Glomerular visceral epithelial cell (primary cell): ENCODE measurements around the gene ADAMTS15.

Experiments
- DNase-seq: peaks from one replicate; pipeline ENCODE4 v3.0.0-alpha.2; 2016; ENCODE audit errors: extremely low spot score

ADAMTS15 gene

DNA sequence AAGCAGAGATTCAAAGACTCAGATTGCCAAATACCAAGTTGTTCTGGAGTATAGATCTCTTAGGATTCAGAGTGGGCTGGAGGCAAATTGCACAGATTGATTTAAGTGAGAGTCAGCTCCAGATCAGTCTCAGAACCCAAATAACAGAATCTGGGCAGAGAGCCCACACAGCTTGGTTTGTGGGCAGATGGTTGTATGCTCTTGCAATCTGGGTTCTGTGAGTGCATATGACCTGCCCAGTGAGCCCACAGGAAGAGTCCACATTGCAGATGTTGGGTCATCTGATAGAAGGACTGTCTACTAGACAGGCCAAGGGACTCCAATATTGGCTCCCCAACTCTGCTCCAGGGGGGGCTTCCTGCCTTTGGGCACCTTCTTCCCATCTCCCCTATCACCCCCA is 65.9 kb downstream of the ADAMTS15 start:
- DNase-seq: peak; percentile 9

DNA sequence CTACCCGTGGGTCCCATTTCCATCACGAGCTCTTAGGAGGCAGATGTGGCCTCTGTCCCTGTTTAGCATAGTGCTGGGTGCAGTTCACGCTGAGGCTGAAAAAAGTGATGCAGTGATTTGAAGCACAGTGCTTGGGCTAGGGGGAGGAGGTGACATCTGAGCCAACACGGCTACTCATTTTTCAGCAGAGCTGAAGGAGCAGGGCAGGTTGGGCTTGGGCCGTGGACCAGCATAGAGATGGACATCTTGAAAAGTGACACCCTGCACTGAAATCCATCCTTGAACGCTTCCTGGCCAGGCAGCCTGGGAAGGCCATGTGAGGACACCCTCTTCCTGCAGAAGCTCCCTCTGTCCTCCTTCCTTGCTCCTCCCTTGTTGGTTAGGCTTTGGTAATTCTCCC is 66.4 kb downstream of the ADAMTS15 start:
- no peak for DNase-seq

DNA sequence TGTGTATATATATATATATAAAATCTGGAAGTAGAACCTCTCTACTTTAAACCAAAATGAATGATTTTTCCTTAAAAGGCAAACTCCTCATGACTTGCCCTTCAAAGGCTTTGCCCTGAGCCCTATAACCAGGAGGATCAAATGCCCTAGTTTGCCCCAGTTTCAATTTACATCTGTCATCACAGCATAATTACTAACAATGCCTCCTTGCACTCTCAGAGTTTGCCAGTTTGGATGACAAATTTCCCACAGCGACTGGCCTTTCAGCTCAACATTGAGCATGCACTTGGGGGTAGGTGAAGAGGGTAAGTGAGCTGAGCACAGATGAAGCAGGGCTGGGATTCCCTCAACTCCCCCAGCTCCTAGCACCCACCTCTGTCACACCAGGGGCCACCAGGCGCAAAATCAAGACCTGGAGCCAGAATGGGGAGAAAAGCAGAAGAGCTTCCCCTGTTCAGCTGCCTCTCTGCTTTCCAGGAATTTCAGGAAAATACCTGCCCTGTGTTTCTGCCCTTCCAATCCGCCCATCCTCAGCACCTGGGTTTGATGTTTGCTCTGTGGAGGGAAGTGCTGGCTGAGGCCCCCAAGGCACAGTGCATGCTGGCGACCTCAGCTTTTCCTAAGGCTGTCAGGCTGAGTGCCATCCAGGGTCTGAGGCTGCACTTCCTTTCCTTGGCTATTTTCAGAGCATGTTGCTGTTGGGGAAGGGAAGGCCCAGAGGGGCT is 67.5 kb downstream of the ADAMTS15 start:
- no peak for DNase-seq

DNA sequence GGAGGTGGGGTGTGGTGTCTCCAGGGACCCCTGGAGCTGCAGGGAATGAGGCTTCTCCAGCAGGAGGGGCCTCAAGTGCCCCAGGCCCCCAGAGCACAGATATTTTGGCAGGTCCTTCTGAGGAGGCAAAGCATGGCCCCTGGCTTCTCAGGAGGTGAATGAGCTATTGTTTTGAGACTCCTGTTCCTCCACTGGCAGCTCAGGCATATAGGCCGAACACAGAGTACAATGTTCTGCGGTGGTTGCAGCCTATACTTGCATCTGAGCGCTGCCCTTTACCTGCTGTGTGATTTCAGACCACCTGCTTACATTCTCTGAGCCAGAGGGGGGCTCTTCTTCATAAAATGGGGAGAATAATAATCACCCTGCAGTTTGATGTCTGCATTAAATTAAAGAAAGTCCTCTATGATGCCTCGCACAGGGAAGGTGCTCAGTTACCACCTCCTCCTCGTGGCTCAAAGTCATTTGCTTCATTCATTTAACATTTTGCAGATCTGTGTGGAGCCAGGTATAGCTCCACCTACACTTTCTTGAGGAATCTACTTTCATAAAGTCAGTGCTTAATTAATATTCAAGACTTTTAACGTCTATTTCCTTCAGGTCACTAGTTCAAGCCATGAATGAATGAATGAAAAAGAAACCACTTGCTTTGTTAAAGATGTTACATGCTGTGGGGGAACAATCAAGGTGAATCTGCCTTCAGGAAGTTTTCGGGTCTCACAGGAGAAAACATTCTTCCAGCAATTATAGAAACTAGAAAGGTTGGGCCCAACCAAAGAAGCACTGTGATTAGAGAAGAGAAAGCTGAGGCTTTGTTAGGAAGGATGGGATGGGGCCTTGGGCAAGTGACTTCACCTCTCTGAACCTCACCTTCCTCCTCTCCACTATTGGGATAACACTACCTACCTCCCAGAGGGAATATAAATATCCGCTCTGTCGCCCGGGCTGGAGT is 68.4 kb downstream of the ADAMTS15 start:
- no peak for DNase-seq

DNA sequence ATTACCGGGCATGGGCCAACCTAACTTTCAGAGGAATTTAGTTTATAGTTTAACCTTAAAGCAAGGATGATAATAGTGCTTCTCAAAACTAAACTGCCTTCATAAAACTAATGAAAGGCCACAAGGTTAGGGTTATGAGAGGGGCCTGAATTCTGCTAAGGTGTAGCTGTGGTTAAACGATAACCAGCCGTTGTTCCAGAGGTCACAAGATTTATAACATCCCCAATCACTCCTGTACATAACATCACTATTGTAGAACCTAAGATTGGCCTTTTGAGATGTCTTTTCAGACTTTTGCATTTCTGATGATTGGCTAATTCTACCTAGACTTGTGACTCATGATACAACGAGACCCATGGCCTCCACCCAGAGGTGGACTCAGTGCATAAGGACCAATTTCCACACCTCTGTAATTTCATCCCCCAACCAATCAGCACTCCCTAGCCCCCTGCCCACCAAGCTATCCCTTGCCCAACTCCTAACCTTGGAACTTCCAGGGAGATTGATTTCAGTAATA is 69.8 kb downstream of the ADAMTS15 start:
- no peak for DNase-seq

DNA sequence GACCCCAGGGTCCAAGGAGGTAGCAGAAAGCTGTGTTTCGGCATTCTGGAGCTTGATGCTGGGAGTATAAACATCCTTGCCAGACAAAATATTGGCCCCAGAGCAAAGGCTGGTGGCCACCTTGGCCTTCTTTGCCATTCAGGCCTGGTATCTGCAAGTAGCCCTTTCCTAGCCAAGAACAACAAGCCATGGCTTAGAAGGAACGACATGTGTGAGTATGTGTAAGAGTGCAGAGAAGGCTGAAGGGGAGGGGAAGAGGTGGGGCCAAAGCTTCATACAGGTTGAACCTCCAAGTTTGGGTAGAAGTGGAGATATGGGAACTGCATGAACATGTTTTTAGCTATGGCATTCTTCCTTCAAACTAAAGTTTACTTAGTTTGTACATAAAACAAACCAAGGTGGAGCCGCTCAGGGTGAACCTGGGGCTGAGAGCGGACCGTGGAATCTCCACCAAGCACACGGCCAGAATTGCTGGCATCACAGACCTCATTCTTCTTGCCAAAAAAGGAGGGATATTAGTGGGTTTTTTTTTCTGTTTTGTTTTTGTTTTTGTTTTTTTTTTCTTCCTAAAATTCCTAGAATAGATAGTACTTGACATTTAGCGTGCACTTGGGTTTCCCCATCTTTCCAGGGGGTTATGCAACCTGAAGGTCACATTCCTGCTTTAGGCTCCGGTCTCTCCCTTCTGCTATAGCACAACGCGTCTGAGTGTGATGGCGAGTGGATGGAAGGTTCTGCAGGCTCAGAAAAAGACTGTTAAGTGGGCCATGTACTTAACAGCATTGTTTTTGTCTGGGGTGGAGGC is 70.9 kb downstream of the ADAMTS15 start:
- no peak for DNase-seq

DNA sequence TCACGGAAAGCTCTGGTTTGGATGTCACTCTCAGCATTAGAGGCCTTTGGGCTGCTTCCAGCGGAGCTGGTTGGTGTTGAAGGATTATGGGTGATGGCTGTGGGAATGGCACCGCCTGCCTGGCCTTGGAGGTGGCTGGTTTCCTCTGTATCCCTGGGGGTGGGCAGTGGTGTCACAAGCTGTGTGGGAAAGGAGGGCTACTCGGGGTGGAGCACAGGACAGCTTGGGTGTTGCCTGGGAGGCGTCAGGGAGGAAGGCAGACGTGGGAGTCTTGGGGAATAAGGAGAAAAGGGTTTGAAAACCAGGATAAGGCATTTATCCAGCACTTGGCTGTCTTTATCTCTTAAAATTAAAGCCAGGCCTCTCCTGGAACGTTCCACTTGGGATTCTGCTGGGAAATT is 71.8 kb downstream of the ADAMTS15 start:
- DNase-seq: no peak

DNA sequence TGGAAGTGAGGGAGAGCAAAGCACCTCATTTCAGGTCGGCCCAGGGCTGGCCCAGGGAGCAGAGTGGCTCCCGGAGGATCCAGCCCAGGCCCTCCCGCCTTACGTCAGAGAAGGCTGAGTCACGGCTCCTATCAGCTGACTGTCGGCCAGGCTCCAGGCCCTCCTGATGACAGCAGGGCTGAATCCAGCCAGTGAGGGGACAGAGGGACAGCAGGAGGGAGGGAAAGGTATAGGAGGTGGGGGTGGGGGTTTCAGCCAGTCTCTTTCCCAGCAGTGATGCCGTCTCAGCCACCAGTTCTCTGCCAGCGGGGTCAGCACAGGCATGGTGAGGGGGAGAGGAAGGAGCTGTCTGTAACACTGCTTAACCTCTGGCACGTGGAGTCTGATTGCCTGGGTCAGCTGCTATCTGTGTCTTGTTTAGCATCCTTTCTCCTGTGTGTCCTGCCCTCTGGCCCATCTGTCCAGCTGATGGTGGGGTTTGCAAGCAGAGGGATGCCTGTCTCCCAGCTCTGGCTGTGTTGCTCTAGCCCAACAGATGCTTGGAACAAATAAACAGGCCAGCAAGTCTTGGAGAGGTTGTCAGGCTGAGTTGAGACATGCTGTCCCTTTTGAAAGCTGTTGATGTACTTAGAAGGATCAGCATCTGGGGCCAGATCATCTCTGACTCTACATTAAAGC is 74.0 kb downstream of the ADAMTS15 start:
- DNase-seq: peak; percentile 80

DNA sequence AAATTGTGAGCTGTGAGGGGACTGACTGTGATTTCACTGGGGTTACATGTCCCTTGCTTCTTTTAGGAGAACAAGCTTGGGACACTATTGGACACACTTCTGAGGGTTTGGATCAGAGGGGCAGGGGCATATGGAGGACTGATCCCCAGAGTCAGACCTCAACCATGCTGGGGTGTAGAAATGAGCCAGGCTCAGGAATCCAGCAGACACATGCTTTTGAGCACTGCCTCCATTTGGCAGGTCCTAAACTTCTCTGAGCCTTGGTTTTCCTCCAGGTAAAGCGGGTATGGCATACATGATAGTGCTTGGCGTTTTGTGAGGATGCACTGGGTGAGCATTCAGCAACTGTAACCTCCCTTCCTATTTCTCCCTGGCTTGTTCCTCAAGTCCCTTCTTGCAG is 74.7 kb downstream of the ADAMTS15 start:
- DNase-seq: no peak

DNA sequence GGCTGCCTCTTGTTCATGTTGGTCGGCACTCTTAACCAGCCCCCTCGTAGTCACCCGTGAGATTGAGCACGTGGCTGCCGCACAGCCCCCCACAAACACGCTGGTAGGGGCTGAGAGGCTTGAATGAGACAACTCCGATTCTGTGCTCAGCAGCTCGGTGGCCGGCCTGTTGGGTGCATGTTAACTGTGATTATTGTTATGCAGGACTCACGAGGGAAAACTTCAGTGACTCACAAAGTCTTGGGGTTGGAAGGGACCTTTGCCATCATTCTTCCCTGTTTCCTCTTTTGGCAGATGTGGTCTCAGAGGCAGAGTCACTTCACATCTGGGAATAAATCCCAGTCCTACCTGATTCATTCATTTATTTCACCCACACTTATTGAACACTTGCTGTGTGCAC is 75.2 kb downstream of the ADAMTS15 start:
- peak; percentile 33 for DNase-seq

DNA sequence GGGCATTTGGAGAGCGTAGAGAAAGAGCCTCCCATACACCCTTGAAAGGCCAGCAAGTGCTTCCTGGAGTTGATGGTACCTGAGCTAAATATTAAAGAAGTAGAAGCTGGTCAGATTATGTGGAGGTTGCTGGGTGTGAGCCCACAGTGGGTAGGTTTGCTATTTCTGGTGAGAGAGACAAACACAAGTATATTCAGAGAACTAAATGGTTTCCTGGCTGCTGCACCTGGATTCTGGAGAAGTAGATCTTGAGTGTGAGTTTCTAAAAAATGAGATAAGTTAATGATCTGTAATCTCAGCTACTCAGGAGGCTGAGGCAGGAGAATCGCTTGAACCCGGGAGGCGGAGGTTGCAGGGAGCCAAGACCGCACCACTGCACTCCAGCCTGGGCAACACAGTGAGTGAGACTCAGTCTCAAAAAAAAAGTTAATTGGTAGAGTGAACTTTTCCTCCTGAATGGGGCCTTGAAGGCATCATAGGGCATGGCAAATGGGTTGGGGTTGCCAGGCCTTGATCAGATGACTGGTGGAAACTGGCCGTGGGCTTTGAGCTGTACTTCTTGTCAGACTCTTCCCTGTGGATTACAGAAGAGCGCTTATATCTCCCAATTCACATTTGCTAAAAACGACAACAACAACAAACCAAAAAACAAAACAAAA is 75.8 kb downstream of the ADAMTS15 start:
- no peak for DNase-seq

DNA sequence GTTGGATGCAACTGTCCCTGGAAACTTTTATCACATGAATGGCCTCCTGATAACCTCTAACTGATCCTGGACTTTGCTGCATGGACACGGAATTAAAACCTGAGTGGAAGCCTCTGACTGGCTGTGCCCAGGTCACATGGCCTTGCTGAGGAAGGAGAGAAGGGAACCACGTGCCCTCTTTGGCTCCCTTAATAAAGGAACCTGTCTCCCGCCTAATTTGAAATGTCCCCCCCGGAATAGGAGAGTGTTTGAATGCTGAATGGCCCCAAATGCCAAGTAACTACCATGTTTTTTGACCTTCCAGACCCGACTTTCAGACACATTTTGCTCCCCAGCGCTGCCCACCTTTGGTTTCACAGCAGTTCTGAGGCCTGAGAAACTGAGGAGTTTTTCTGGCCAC is 76.9 kb downstream of the ADAMTS15 start:
- DNase-seq: no peak
